GM12878 (cell line): Measurements from ENCODE around the gene AMPD3. TPM values are rescaled to one million over a fixed set of nuclear protein-coding genes. Genes with fewer than 3 reads are reported as not detected.

Experiments used
- ATAC-seq: fragments of 200-7000 bp; cut with Tn5 transposase; 3 replicates; pipeline ENCODE4 v1.9.1; 2020; ENCODE audit warnings: mild to moderate bottlenecking, moderate library complexity
- BruUV-seq: library from RNA; stranded (reverse); fragments of 400-500 nt; replicated peaks from 2 replicates; lab custom pipeline; 2021; lab: Mats Ljungman, UMichigan
- CTCF ChIA-PET: fragments of 300-600 bp; sonication (Branson Sonifier 250); formaldehyde crosslinking; extraction: SDS; loops from one replicate; lab custom pipeline; 2021; ENCODE audit warnings: inconsistent platforms; lab: Yijun Ruan, JAX
- POLR2A ChIA-PET: fragments of 350-600 bp; formaldehyde crosslinking; extraction: SDS; loops from one replicate; lab custom pipeline; 2021; ENCODE audit warnings: inconsistent platforms; lab: Charles Lee
- RAD21 ChIA-PET: fragments of 300-600 bp; sonication (Branson Sonifier 250); formaldehyde crosslinking; loops from one replicate; lab custom pipeline; 2023; ENCODE audit warnings: antibody characterized with exemption; ENCODE audit not compliant: unreplicated experiment; lab: Charles Lee
- SMC1A ChIA-PET: fragments of 300-600 bp; sonication (Branson Sonifier 250); formaldehyde crosslinking; loops from one replicate; lab custom pipeline; 2023; ENCODE audit not compliant: unreplicated experiment, uncharacterized antibody; lab: Charles Lee
- DNase-seq: peaks from one replicate; pipeline ENCODE4 v3.0.0-alpha.2; 2011; ENCODE audit warnings: low read depth, low spot score
- FAIRE-seq: peaks from 3 replicates; lab custom pipeline; 2011; peaks lifted over from hg19 to GRCh38; lab: Jason Lieb, UNC
- H2AFZ ChIP-seq: 2 replicates; pipeline ENCODE4 v1.6.0; 2011; ENCODE audit warnings: low read depth, low read length, control low read depth; ENCODE audit not compliant: control insufficient read depth
- H3K27ac ChIP-seq: 2 replicates; pipeline ENCODE4 v1.5.1; 2011; ENCODE audit warnings: control low read depth; ENCODE audit not compliant: control insufficient read depth, insufficient read depth
- H3K27me3 ChIP-seq, 2 experiments: replicated peaks in 1 of 2; 2 replicates each; pipeline versions ENCODE4 v1.6.0 to v1.6.1; 2011; ENCODE audit warnings: low read length in 1 of 2; ENCODE audit not compliant: control insufficient read depth in 2 of 2, insufficient read depth in 2 of 2
- H3K36me3 ChIP-seq, 2 experiments: 2 replicates each; pipeline ENCODE4 v1.5.1; 2011; ENCODE audit warnings: low read length in 1 of 2; ENCODE audit not compliant: control insufficient read depth in 2 of 2, insufficient read depth in 2 of 2
- H3K4me1 ChIP-seq: 2 replicates; pipeline ENCODE4 v1.6.1; 2011; ENCODE audit warnings: mild to moderate bottlenecking, low read length, moderate library complexity, mixed read lengths; ENCODE audit not compliant: control insufficient read depth, insufficient read depth
- H3K4me2 ChIP-seq: 2 replicates; pipeline ENCODE4 v1.6.0; 2011; ENCODE audit warnings: control low read depth; ENCODE audit not compliant: control insufficient read depth, insufficient read depth
- H3K4me3 ChIP-seq: fragments of 200-600 bp; sonication (generic); 2 replicates; pipeline ENCODE4 v1.5.1; 2016
- H3K79me2 ChIP-seq: 2 replicates; pipeline ENCODE4 v1.6.0; 2011; ENCODE audit warnings: low read length; ENCODE audit not compliant: control insufficient read depth, insufficient read depth
- H3K9ac ChIP-seq: 2 replicates; pipeline ENCODE4 v1.8.0; 2011; ENCODE audit warnings: low read length, control low read depth, mixed read lengths; ENCODE audit not compliant: control insufficient read depth, insufficient read depth
- H3K9me3 ChIP-seq: replicated peaks from 3 replicates; pipeline ENCODE4 v1.5.1; 2011; ENCODE audit warnings: mild to moderate bottlenecking, low read length; ENCODE audit not compliant: control insufficient read depth, insufficient read depth
- H4K20me1 ChIP-seq: 2 replicates; pipeline ENCODE4 v1.6.0; 2011; ENCODE audit not compliant: control insufficient read depth, insufficient read depth
- CBX3 ChIP-seq: fragments of 200-600 bp; sonication (generic); IDR thresholded peaks from 2 replicates; pipeline ENCODE4 v1.6.1; 2016; ENCODE audit warnings: low read depth, borderline replicate concordance
- CREM ChIP-seq: IDR thresholded peaks from 2 replicates; pipeline ENCODE4 v1.6.1; 2014; ENCODE audit warnings: antibody characterized with exemption, low read depth
- NFIC ChIP-seq: IDR thresholded peaks from 2 replicates; pipeline ENCODE4 v1.6.1; 2012; ENCODE audit warnings: low read depth, mild to moderate bottlenecking, inconsistent platforms, low read length, moderate library complexity
- RUNX3 ChIP-seq: IDR thresholded peaks from 2 replicates; pipeline ENCODE4 v1.6.1; 2012; ENCODE audit warnings: low read length, inconsistent platforms
- SIX5 ChIP-seq: IDR thresholded peaks from 2 replicates; pipeline ENCODE4 v1.6.1; 2011; ENCODE audit warnings: mild to moderate bottlenecking, low read depth, low read length, moderate library complexity; ENCODE audit not compliant: severe bottlenecking
- SPI1 ChIP-seq: IDR thresholded peaks from 2 replicates; pipeline ENCODE4 v1.6.1; 2011; ENCODE audit warnings: low read depth, mild to moderate bottlenecking, low read length, moderate library complexity, borderline replicate concordance; ENCODE audit not compliant: insufficient read depth
- YY1 ChIP-seq: IDR thresholded peaks from 2 replicates; pipeline ENCODE4 v1.6.1; 2011; ENCODE audit warnings: low read depth, mild to moderate bottlenecking, low read length
- WGBS: methylation state at CpG from one replicate; pipeline ENCODE4 v1.1.6; 2016; ENCODE audit warnings: low lambda C conversion rate; ENCODE audit not compliant: insufficient replicate concordance, insufficient coverage; ENCODE audit errors: missing lambda C conversion rate; 5-methylcytosine and 5-hydroxymethylcytosine counted together
- in situ Hi-C: fragments of 300-500 bp; cut with MboI; formaldehyde crosslinking; loops from 9 replicates; pipeline ENCODE4 v1.14.3; 2018; ENCODE audit warnings: mixed read lengths
- intact Hi-C: fragments of 100-400 bp; cut with micrococcal nuclease; formaldehyde crosslinking; loops from one replicate; pipeline ENCODE4 v1.14.2; 2022; ENCODE audit not compliant: unreplicated experiment
- polyA plus RNA-seq, 11 experiments: library from polyadenylated mRNA; depleted of rRNA in 4 of 11; unstranded in 6 of 11; stranded (reverse) in 5 of 11; fragments of >200 nt; fragmentation: Nextera tagmentation in 4 of 11; fragmentation: Illumina TruSeq in 1 of 11; extraction: Ambion mirVana in 4 of 11; extraction: Trizol in 1 of 11; gene quantifications; 1 replicate in 1 of 11; 2 replicates in 10 of 11; pipeline versions ENCODE4 v1.2.1 to v1.2.3, GENCODE V29; 2011 to 2016; ENCODE audit warnings: inconsistent platforms in 2 of 11, missing spikeins in 2 of 11, low read depth in 1 of 11
- total RNA-seq, 4 experiments: library from RNA; depleted of rRNA in 3 of 4; stranded (reverse); fragments of >200 nt in 3 of 4; fragmentation: Illumina TruSeq in 1 of 4; extraction: Trizol in 1 of 4; gene quantifications; 2 replicates each; pipeline versions ENCODE4 v1.2.1 to v1.2.3, GENCODE V29; 2013 to 2021
- TF ChIP-seq, protein P1 (sequence below): fragments of 450-650 bp; IDR thresholded peaks from 2 replicates; pipeline ENCODE4 v1.6.1; 2017; ENCODE audit warnings: low read depth, mild to moderate bottlenecking, moderate library complexity

AMPD3 gene
- total and polyA plus RNA-seq, 10 of the 15 experiments (the other 5 are each of a cell fraction or from before 2014, with no cell fraction given) = 5.6 to 28.6 (median 15.9) TPM

DNA sequence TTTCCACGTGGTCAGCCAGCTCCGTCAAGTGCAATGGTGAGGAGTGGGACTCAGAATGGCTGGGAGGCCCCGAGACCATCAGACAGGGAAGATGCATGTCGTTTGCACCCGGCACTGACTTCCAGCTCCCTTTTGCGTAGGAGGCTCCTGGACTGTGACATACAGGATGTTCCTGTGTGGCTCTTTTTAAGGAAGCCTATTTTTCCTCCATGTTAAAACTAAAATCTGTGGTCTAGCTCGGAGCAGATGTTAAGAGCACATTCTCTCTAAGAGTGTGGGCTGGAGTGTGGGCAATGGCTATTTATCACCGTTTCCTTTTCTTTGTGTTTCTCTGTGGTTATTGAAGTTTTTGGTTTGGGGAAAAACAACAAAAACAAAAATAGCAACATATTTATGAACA lies 40.9 kb upstream of the AMPD3 start:
- no TSS peak for BruUV-seq
- Histone ChIP-seq H3K27me3 (no peaks in the 10 kb centered on the region; a peak in 1 of 4 replicates), H3K36me3 (no peaks in the 10 kb centered on the region), H3K4me3 (no peak overlapping the region), H3K4me1 (peaks cover 7% of the 10 kb centered on the region; the same call in 1 of the 2 replicates), H3K9me3 (no peaks in the 10 kb centered on the region), H3K9ac (no peak overlapping the region), H2AFZ (no peak overlapping the region), H3K4me2 (no peak overlapping the region), H3K79me2 (no peaks in the 10 kb centered on the region), H4K20me1 (no peaks in the 10 kb centered on the region; the same call in 1 of the 2 replicates), H3K27ac (no peak overlapping the region)
- CTCF ChIA-PET = interaction anchor here (0.8 to 5.9 kb wide), 41 partner anchors 9 to 324 kb away, joined by 3 to 120 read pairs (median 4); partner anchors contain the start of genes AMPD3 and RNF141
- POLR2A ChIA-PET = interaction anchor here (0.5 kb wide), 1 partner anchor 9 kb away, joined by 3 read pairs; no protein-coding TSS in a partner anchor
- RAD21 ChIA-PET = interaction anchor here (0.7 to 3.2 kb wide), 31 partner anchors 8 to 323 kb away, joined by 3 to 63 read pairs (median 5); partner anchors contain the start of genes AMPD3 and RNF141
- in situ Hi-C loops = no loop called here
- WGBS = 60% methylated on average over 8 of the region's 8 CpGs
- TF ChIP-seq RUNX3 (peak; percentile 84), CBX3 (no peak), NFIC (peak; percentile 51; the same call in 1 of the 2 replicates), CREM (0 out of 2 replicates have a peak, but pooled peaks have one; percentile 11), YY1 (no peak), SIX5 (no peak)
- ATAC-seq (no peak), DNase-seq (no peak), FAIRE-seq (no peak)
- intact Hi-C loops = no loop called here
- SMC1A ChIA-PET = interaction anchor here (0.6 to 4.6 kb wide), 29 partner anchors 11 to 323 kb away, joined by 3 to 70 read pairs (median 6); partner anchors contain the start of genes AMPD3 and RNF141

DNA sequence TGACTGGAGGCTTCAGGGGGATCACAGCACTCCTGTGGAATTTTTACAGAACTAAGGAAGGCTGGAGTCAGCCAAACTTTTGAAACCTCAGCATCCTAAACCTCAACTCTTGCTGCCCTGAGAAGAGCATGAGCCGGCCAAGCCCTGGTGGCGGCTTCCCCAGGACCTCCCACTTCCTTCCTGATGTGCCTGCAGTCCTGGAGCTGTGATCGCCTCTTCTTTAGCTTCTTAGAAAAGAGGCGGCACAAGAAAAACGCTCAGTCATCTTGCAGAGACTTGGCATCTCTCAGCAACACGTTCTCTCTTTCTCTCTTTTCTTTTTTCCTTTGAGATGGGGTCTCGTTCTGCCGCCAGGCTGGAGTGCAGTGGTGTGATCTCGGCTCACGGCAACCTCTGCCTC lies 40.4 kb upstream of the AMPD3 start:
- in situ Hi-C loops = no loop called here
- peak overlapping the region; percentile 5; the same call in 1 of the 2 replicates for H3K4me2 ChIP-seq
- SMC1A ChIA-PET = interaction anchor here (0.6 to 4.6 kb wide), 18 partner anchors 13 to 322 kb away, joined by 3 to 70 read pairs (median 9); partner anchors contain the start of genes AMPD3 and RNF141
- H3K9ac ChIP-seq = no peak overlapping the region
- no peak overlapping the region for H2AFZ ChIP-seq
- no peaks in the 10 kb centered on the region for H3K79me2 ChIP-seq
- DNase-seq (no peak), ATAC-seq (peak; percentile 34; the same call in 1 of the 3 replicates), FAIRE-seq (no peak)
- no peak overlapping the region for H3K4me3 ChIP-seq
- no peak overlapping the region for H3K27ac ChIP-seq
- CTCF ChIA-PET = interaction anchor here (0.9 to 5.9 kb wide), 24 partner anchors 9 to 323 kb away, joined by 3 to 120 read pairs (median 6); partner anchors contain the start of genes AMPD3 and RNF141
- H3K4me1 ChIP-seq = peaks cover 7% of the 10 kb centered on the region; the same call in 1 of the 2 replicates
- POLR2A ChIA-PET = no interaction called here
- H4K20me1 ChIP-seq = no peaks in the 10 kb centered on the region; the same call in 1 of the 2 replicates
- H3K9me3 ChIP-seq = no peaks in the 10 kb centered on the region
- RAD21 ChIA-PET = interaction anchor here (0.7 to 3.2 kb wide), 18 partner anchors 8 to 323 kb away, joined by 3 to 63 read pairs (median 6); partner anchors contain the start of genes AMPD3 and RNF141
- no peaks in the 10 kb centered on the region for H3K36me3 ChIP-seq
- intact Hi-C loops = no loop called here
- no TSS peak for BruUV-seq
- WGBS = 30% methylated on average over 10 of the region's 10 CpGs
- no peaks in the 10 kb centered on the region; a peak in 1 of 4 replicates for H3K27me3 ChIP-seq
- peak; percentile 30; the same call in 1 of the 2 replicates for TF ChIP-seq SPI1
- TF ChIP-seq, protein P1, sequence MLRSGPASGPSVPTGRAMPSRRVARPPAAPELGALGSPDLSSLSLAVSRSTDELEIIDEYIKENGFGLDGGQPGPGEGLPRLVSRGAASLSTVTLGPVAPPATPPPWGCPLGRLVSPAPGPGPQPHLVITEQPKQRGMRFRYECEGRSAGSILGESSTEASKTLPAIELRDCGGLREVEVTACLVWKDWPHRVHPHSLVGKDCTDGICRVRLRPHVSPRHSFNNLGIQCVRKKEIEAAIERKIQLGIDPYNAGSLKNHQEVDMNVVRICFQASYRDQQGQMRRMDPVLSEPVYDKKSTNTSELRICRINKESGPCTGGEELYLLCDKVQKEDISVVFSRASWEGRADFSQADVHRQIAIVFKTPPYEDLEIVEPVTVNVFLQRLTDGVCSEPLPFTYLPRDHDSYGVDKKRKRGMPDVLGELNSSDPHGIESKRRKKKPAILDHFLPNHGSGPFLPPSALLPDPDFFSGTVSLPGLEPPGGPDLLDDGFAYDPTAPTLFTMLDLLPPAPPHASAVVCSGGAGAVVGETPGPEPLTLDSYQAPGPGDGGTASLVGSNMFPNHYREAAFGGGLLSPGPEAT = no peak
- TF ChIP-seq, all 136 proteins: peak for 1
